GM23338 (cell line): ENCODE data around the gene FILIP1L. TPM values are rescaled to one million over a fixed set of nuclear protein-coding genes. Genes with fewer than 3 reads are reported as not detected.

ENCODE experiments used
- ATAC-seq: fragments of 200-7000 bp; cut with Tn5 transposase; 3 replicates; pipeline ENCODE4 v1.9.1; 2020
- DNase-seq: peaks from one replicate; pipeline ENCODE4 v3.0.0-alpha.2; 2015; ENCODE audit warnings: low spot score
- H2AFZ ChIP-seq: fragments of 200-600 bp; sonication (generic); 2 replicates; pipeline ENCODE4 v1.8.0; 2016; ENCODE audit warnings: antibody characterized with exemption, mild to moderate bottlenecking, moderate library complexity
- H3F3A ChIP-seq: fragments of 200-600 bp; sonication (generic); replicated peaks from 2 replicates; pipeline ENCODE4 v1.8.0; 2017; ENCODE audit warnings: antibody characterized with exemption, mixed run types, low read depth
- H3K27ac ChIP-seq: fragments of 200-600 bp; sonication (generic); 2 replicates; pipeline ENCODE4 v1.6.1; 2016; ENCODE audit warnings: low read depth
- H3K27me3 ChIP-seq: fragments of 200-600 bp; sonication (generic); 2 replicates; pipeline ENCODE4 v1.8.0; 2016; ENCODE audit warnings: mild to moderate bottlenecking, mixed run types, moderate library complexity; ENCODE audit not compliant: insufficient read depth
- H3K36me3 ChIP-seq: fragments of 200-600 bp; sonication (generic); 2 replicates; pipeline ENCODE4 v1.8.0; 2016; ENCODE audit warnings: mild to moderate bottlenecking; ENCODE audit not compliant: insufficient read depth
- H3K4me1 ChIP-seq: fragments of 200-600 bp; sonication (generic); 2 replicates; pipeline ENCODE4 v1.8.0; 2016; ENCODE audit warnings: mild to moderate bottlenecking, moderate library complexity; ENCODE audit not compliant: insufficient read depth
- H3K4me2 ChIP-seq: fragments of 200-600 bp; sonication (generic); 2 replicates; pipeline ENCODE4 v1.7.1; 2017; ENCODE audit warnings: mixed run types
- H3K4me3 ChIP-seq: fragments of 200-600 bp; sonication (generic); 2 replicates; pipeline ENCODE4 v1.6.1; 2016; ENCODE audit warnings: mixed run types
- H3K79me2 ChIP-seq: fragments of 200-600 bp; sonication (generic); replicated peaks from 2 replicates; pipeline ENCODE4 v1.8.0; 2017; ENCODE audit warnings: mild to moderate bottlenecking; ENCODE audit not compliant: insufficient read depth
- H3K9me2 ChIP-seq: fragments of 200-600 bp; sonication (generic); 2 replicates; pipeline ENCODE4 v1.8.0; 2017; ENCODE audit not compliant: insufficient read depth
- H4K20me1 ChIP-seq: fragments of 200-600 bp; sonication (generic); replicated peaks from 2 replicates; pipeline ENCODE4 v1.8.0; 2017; ENCODE audit warnings: mild to moderate bottlenecking; ENCODE audit not compliant: insufficient read depth
- H3K27ac Mint-ChIP-seq: 2 replicates; pipeline ENCODE4 v1.8.0; 2020; ENCODE audit warnings: inconsistent platforms, mild to moderate bottlenecking, moderate library complexity, mixed read lengths
- H3K27me3 Mint-ChIP-seq: 3 replicates; pipeline ENCODE4 v1.8.0; 2022; ENCODE audit warnings: low read depth, mild to moderate bottlenecking, moderate library complexity, mixed read lengths, inconsistent platforms; ENCODE audit not compliant: insufficient read depth, poor library complexity
- H3K36me3 Mint-ChIP-seq: 3 replicates; pipeline ENCODE4 v1.8.0; 2021; ENCODE audit warnings: low read depth, mild to moderate bottlenecking, inconsistent platforms, moderate library complexity, mixed read lengths
- H3K4me1 Mint-ChIP-seq: 3 replicates; pipeline ENCODE4 v1.8.0; 2020; ENCODE audit warnings: mild to moderate bottlenecking, inconsistent platforms, mixed read lengths
- H3K4me3 Mint-ChIP-seq: 3 replicates; pipeline ENCODE4 v1.8.0; 2021; ENCODE audit warnings: moderate library complexity, mild to moderate bottlenecking, inconsistent platforms, mixed read lengths
- H3K9me3 Mint-ChIP-seq: 3 replicates; pipeline ENCODE4 v1.8.0; 2020; ENCODE audit warnings: moderate library complexity, mild to moderate bottlenecking, inconsistent platforms, mixed read lengths
- CREB1 ChIP-seq: fragments of 250-450 bp; sonication (Bioruptor Pico); IDR thresholded peaks from 2 replicates; pipeline ENCODE4 v1.5.0; 2020; ENCODE audit warnings: low read depth, mild to moderate bottlenecking, moderate library complexity
- CTCF ChIP-seq, 2 experiments: fragments of 200-600 bp in 1 of 2; sonication (generic) in 1 of 2; conservative IDR thresholded peaks; 2 replicates each; pipeline versions ENCODE4 v1.5.1 to v1.6.1; 2016 to 2017; ENCODE audit warnings: antibody characterized with exemption in 2 of 2, low read depth in 2 of 2, mild to moderate bottlenecking in 2 of 2, moderate library complexity in 1 of 2
- ETS1 ChIP-seq: IDR thresholded peaks from 2 replicates; pipeline ENCODE4 v1.6.1; 2016; ENCODE audit warnings: antibody characterized with exemption
- EZH2 ChIP-seq: fragments of 200-600 bp; sonication (generic); IDR thresholded peaks from one replicate; pipeline ENCODE4 v1.8.0; 2017; ENCODE audit warnings: antibody characterized with exemption, mild to moderate bottlenecking, low read depth; ENCODE audit not compliant: unreplicated experiment
- EZH2phosphoT487 ChIP-seq: fragments of 200-600 bp; sonication (generic); IDR thresholded peaks from one replicate; pipeline ENCODE4 v1.8.1; 2018; ENCODE audit warnings: antibody characterized with exemption; ENCODE audit not compliant: unreplicated experiment
- POLR2AphosphoS5 ChIP-seq: IDR thresholded peaks from 2 replicates; pipeline ENCODE4 v1.6.1; 2016; ENCODE audit warnings: antibody characterized with exemption, low read depth
- REST ChIP-seq: IDR thresholded peaks from one replicate; pipeline ENCODE4 v1.6.1; 2018; ENCODE audit warnings: antibody characterized with exemption; ENCODE audit not compliant: unreplicated experiment
- STAT1 ChIP-seq: IDR thresholded peaks from one replicate; pipeline ENCODE4 v1.6.1; 2016; ENCODE audit warnings: antibody characterized with exemption; ENCODE audit not compliant: unreplicated experiment
- ZNF114 ChIP-seq: fragments of 250-450 bp; sonication (Bioruptor Pico); IDR thresholded peaks from 2 replicates; pipeline ENCODE4 v1.5.0; 2020; ENCODE audit warnings: mild to moderate bottlenecking, moderate library complexity
- ZNF462 ChIP-seq: fragments of 250-450 bp; sonication (Bioruptor Pico); IDR thresholded peaks from 2 replicates; pipeline ENCODE4 v1.5.0; 2020; ENCODE audit warnings: mild to moderate bottlenecking, moderate library complexity
- polyA plus RNA-seq: library from polyadenylated mRNA; unstranded; fragments of >200 nt; fragmentation: Nextera tagmentation; extraction: Ambion mirVana; gene quantifications from 2 replicates; pipeline ENCODE4 v1.2.1, GENCODE V29; 2016
- total RNA-seq: library from RNA; depleted of rRNA; stranded (reverse); fragments of >200 nt; shearing (Covaris generic); gene quantifications from 2 replicates; pipeline ENCODE4 v1.2.3, GENCODE V29; 2014

Gene FILIP1L
- total and polyA plus RNA-seq, 2 experiments from 2014 or later: 1.6 TPM; not detected in 1

GRCh38 chr3:100136921-100137320 is 22.6 kb upstream of the FILIP1L start (continued):
- TF ChIP-seq CTCF (conservative IDR thresholded peaks at IDR 0.05; ENCODE audit: low read depth in 2 of 2) (no peak), CREB1 (CRISPR knock-in tag) (no peak), ZNF114 (CRISPR knock-in tag) (no peak), STAT1 (no peak), ZNF462 (CRISPR knock-in tag) (no peak)

GRCh38 chr3:100131241-100131640 is 16.9 kb upstream of the FILIP1L start:
- Histone ChIP-seq H3K9me2 (no peaks in the 10 kb centered on the region), H3K79me2 (no peaks in the 10 kb centered on the region), H3K27me3 (no peaks in the 10 kb centered on the region), H3F3A (no peaks in the 10 kb centered on the region), H3K4me1 (no peaks in the 10 kb centered on the region), H4K20me1 (no peaks in the 10 kb centered on the region), H3K4me2 (no peak overlapping the region), H2AFZ (no peak overlapping the region), H3K27ac (no peak overlapping the region), H3K36me3 (no peaks in the 10 kb centered on the region), H3K4me3 (no peak overlapping the region)
- H3K4me3 Mint-ChIP-seq: no peak overlapping the region
- no peaks in the 10 kb centered on the region for H3K36me3 Mint-ChIP-seq
- no peaks in the 10 kb centered on the region for H3K9me3 Mint-ChIP-seq
- no peak for ATAC-seq
- no peaks in the 10 kb centered on the region for H3K4me1 Mint-ChIP-seq
- H3K27ac Mint-ChIP-seq: no peak overlapping the region
- no peak for DNase-seq
- H3K27me3 Mint-ChIP-seq: no peaks in the 10 kb centered on the region
- TF ChIP-seq EZH2: no peak
- TF ChIP-seq REST: no peak
- no peak for TF ChIP-seq ZNF114 (CRISPR knock-in tag)
- no peak for TF ChIP-seq ETS1
- no peak for TF ChIP-seq STAT1
- TF ChIP-seq EZH2phosphoT487: no peak
- TF ChIP-seq CTCF (conservative IDR thresholded peaks at IDR 0.05; ENCODE audit: low read depth in 2 of 2): no peak
- no peak for TF ChIP-seq POLR2AphosphoS5
